CD4-positive, alpha-beta T cell (primary cell): Measurements from ENCODE around the gene ASL. TPM values are rescaled to one million over a fixed set of nuclear protein-coding genes. Genes with fewer than 3 reads are reported as not detected.

Source experiments
- ATAC-seq: fragments of 200-7000 bp; cut with Tn5 transposase; one replicate; pipeline ENCODE4 v1.10.0; 2022; ENCODE audit warnings: mild to moderate bottlenecking; ENCODE audit not compliant: poor library complexity
- CTCF ChIA-PET: fragments of 350-600 bp; sonication (Branson Sonifier 250); formaldehyde crosslinking; loops from one replicate; lab custom pipeline; 2021; ENCODE audit warnings: antibody characterized with exemption, inconsistent platforms; lab: Charles Lee
- POLR2A ChIA-PET: fragments of 350-600 bp; sonication (Branson Sonifier 250); formaldehyde crosslinking; loops from one replicate; lab custom pipeline; 2021; ENCODE audit warnings: antibody characterized with exemption, inconsistent platforms; lab: Charles Lee
- DNase-seq, 14 experiments: peaks; one replicate each; pipeline ENCODE4 v3.0.0-alpha.2; 2013 to 2020; ENCODE audit warnings: mixed read lengths in 2 of 14
- H3K27ac ChIP-seq, 2 donors: one replicate each; pipeline versions ENCODE4 v1.5.1 to v1.7.0; 2013; ENCODE audit warnings: low read length in 2 of 2, low read depth in 1 of 2, mild to moderate bottlenecking in 1 of 2
- H3K27me3 ChIP-seq, 2 experiments: 1 replicate in 1 of 2; 2 replicates in 1 of 2; pipeline versions ENCODE4 v1.6.1 to v1.7.0; 2013; ENCODE audit warnings: low read length in 2 of 2, control low read depth in 1 of 2, mild to moderate bottlenecking in 1 of 2, moderate library complexity in 1 of 2; ENCODE audit not compliant: insufficient read depth in 2 of 2, control insufficient read depth in 1 of 2
- H3K36me3 ChIP-seq: one replicate; pipeline ENCODE4 v1.6.1; 2013; ENCODE audit warnings: low read length, control low read depth; ENCODE audit not compliant: insufficient read depth
- H3K4me1 ChIP-seq: one replicate; pipeline ENCODE4 v1.6.1; 2013; ENCODE audit warnings: low read length, control low read depth; ENCODE audit not compliant: insufficient read depth
- H3K4me3 ChIP-seq: one replicate; pipeline ENCODE4 v1.5.1; 2013; ENCODE audit warnings: mild to moderate bottlenecking, low read length, moderate library complexity
- H3K9me3 ChIP-seq, 2 experiments: 1 replicate in 1 of 2; 2 replicates in 1 of 2; pipeline versions ENCODE4 v1.6.1 to v1.7.0; 2013; ENCODE audit warnings: low read length in 2 of 2, mild to moderate bottlenecking in 2 of 2, control low read depth in 1 of 2, moderate library complexity in 1 of 2; ENCODE audit not compliant: control insufficient read depth in 1 of 2, insufficient read depth in 1 of 2
- H3K27ac Mint-ChIP-seq: one replicate; pipeline ENCODE4 v1.8.0; 2020; ENCODE audit warnings: mixed read lengths
- H3K27me3 Mint-ChIP-seq: one replicate; pipeline ENCODE4 v1.8.0; 2021; ENCODE audit warnings: mixed read lengths
- H3K36me3 Mint-ChIP-seq: one replicate; pipeline ENCODE4 v1.8.0; 2021; ENCODE audit warnings: low read depth, mixed read lengths
- H3K4me1 Mint-ChIP-seq: one replicate; pipeline ENCODE4 v1.8.0; 2021; ENCODE audit warnings: low read depth, mixed read lengths
- H3K4me3 Mint-ChIP-seq: one replicate; pipeline ENCODE4 v1.8.0; 2020; ENCODE audit warnings: mild to moderate bottlenecking, mixed read lengths
- H3K9me3 Mint-ChIP-seq: one replicate; pipeline ENCODE4 v1.8.0; 2020; ENCODE audit warnings: mixed read lengths
- intact Hi-C, 2 experiments: fragments of 100-400 bp; cut with DNase I in 1 of 2; cut with micrococcal nuclease in 1 of 2; formaldehyde crosslinking; loops; one replicate each; pipeline versions ENCODE4 v1.15.1 to v1.9.0; 2023 to 2025; cut with DNase I, micrococcal nuclease
- total RNA-seq, 174 experiments: library from RNA in 2 of 174; stranded (reverse) in 2 of 174; gene quantifications; one replicate each; pipeline ENCODE4 v1.2.3 and lab custom pipeline; 2021 to 2026
- TF ChIP-seq, protein P1 (sequence below): fragments of 200-600 bp; IDR thresholded peaks from one replicate; pipeline ENCODE4 v1.8.0; 2022; ENCODE audit warnings: antibody characterized with exemption, mild to moderate bottlenecking

The ASL gene
- total RNA-seq, 2 experiments from 2014 or later: 11.2 to 12.3 TPM

DNA sequence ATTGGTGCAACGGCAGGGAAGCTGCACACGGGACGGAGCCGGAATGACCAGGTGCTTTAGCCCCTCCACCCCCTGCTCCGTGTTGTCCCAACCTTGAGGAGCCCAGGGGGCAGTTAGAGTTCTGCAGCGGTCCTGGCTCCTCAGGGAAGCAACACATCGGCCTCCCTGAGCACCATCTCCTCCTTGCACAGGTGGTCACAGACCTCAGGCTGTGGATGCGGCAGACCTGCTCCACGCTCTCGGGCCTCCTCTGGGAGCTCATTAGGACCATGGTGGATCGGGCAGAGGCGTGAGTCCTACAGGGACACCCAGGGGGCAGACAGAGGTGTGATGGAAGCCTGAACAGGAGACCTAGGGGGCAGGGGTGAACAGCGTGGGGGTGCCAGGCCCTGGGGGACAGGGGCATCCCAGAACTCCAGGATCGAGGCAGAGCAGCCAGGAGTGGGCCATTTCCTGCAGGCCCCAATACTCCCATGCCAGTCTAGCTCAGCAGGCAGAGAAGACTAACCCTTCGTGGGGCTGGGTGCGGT is 7.3 kb downstream of the ASL start:
- TF ChIP-seq, protein P1, sequence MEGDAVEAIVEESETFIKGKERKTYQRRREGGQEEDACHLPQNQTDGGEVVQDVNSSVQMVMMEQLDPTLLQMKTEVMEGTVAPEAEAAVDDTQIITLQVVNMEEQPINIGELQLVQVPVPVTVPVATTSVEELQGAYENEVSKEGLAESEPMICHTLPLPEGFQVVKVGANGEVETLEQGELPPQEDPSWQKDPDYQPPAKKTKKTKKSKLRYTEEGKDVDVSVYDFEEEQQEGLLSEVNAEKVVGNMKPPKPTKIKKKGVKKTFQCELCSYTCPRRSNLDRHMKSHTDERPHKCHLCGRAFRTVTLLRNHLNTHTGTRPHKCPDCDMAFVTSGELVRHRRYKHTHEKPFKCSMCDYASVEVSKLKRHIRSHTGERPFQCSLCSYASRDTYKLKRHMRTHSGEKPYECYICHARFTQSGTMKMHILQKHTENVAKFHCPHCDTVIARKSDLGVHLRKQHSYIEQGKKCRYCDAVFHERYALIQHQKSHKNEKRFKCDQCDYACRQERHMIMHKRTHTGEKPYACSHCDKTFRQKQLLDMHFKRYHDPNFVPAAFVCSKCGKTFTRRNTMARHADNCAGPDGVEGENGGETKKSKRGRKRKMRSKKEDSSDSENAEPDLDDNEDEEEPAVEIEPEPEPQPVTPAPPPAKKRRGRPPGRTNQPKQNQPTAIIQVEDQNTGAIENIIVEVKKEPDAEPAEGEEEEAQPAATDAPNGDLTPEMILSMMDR: no peak
- CTCF ChIA-PET: no interaction called here
- H3K4me1 ChIP-seq: no peaks in the 10 kb centered on the region
- peaks cover 13% of the 10 kb centered on the region for H3K36me3 ChIP-seq
- H3K27ac ChIP-seq: no peak overlapping the region
- Mint-ChIP-seq H3K36me3 (peaks cover 11% of the 10 kb centered on the region), H3K4me3 (no peak overlapping the region), H3K27ac (no peak overlapping the region), H3K27me3 (no peaks in the 10 kb centered on the region), H3K4me1 (peaks cover under 1% of the 10 kb centered on the region), H3K9me3 (no peaks in the 10 kb centered on the region)
- intact Hi-C loops: no loop called here
- no peak overlapping the region for H3K4me3 ChIP-seq
- no peak for DNase-seq
- H3K9me3 ChIP-seq: no peaks in the 10 kb centered on the region
- H3K27me3 ChIP-seq: no peaks in the 10 kb centered on the region
- POLR2A ChIA-PET: no interaction called here
- no peak for ATAC-seq

DNA sequence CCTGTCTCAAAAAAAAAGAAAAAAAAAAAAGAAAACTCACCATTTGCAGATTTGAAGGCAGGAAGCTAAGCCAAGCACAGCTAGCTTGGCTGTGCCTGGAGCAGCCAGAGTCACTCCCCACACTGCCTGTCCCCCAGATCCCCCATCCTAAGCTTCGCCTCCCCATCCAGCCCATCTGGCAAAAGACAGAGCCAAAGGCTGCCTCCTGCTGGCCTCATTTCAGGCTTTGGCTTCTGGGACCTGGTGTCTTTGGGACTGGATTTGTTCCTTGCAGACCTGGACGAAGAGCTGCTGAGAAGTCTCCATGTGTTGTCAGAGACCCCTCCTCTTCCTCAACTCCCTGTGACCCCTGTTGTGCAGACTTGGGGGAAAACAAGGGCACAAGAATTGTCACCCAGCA is 8.1 kb downstream of the ASL start:
- CTCF ChIA-PET: no interaction called here

DNA sequence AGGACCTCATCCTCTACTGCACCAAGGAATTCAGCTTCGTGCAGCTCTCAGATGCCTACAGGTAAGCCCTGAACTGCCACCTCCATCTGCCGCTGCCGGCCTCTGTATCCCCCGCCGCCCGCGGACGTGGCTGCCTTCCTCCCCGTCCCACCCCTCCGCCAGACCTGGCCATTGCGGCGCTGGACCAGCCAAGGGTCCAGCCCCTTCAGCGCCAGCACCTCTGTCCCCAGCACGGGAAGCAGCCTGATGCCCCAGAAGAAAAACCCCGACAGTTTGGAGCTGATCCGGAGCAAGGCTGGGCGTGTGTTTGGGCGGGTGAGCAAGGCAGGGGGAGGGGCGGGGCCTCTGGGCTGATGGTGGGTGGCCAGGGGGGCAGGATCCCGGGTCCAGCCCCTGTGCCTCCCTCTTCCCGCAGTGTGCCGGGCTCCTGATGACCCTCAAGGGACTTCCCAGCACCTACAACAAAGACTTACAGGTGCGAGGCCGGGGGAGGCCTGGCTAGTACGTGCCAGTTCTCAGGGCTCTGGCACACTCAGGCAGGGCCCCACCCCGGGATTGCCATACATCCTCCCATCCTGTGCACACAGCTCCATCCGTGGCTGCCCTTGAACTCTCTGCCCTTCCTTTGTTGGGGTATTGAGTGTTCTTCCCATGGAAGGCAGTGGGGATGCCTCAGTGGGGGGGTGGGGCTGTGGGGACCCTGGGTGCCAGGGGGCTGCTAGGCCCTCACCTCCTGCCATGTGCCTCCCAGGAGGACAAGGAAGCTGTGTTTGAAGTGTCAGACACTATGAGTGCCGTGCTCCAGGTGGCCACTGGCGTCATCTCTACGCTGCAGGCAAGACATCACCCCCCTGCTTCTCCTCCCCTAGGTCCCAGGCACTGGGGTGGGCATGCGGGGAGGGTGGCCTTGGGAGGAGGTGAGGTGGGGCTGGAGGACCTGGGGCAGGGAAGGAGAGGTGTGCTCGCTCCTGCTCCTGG is 13.5 kb downstream of the ASL start:
- Mint-ChIP-seq H3K4me3 (no peak overlapping the region), H3K9me3 (no peaks in the 10 kb centered on the region), H3K4me1 (no peaks in the 10 kb centered on the region), H3K27me3 (no peaks in the 10 kb centered on the region), H3K36me3 (no peaks in the 10 kb centered on the region), H3K27ac (no peak overlapping the region)
- Histone ChIP-seq H3K27ac (no peak overlapping the region), H3K27me3 (no peaks in the 10 kb centered on the region), H3K4me3 (no peak overlapping the region), H3K4me1 (no peaks in the 10 kb centered on the region), H3K36me3 (peaks cover 4% of the 10 kb centered on the region), H3K9me3 (no peaks in the 10 kb centered on the region)
- CTCF ChIA-PET: no interaction called here
- no peak for ATAC-seq
- intact Hi-C loops: no loop called here
- TF ChIP-seq, protein P1: no peak
- POLR2A ChIA-PET: no interaction called here
- DNase-seq: no peak

More for the DNA sequence above, 8.1 kb downstream of the ASL start:
- intact Hi-C loops: no loop called here
- Histone ChIP-seq H3K36me3 (peaks cover 13% of the 10 kb centered on the region), H3K27me3 (no peaks in the 10 kb centered on the region), H3K4me1 (no peaks in the 10 kb centered on the region), H3K9me3 (no peaks in the 10 kb centered on the region), H3K4me3 (no peak overlapping the region), H3K27ac (no peak overlapping the region)
- no peaks in the 10 kb centered on the region for H3K27me3 Mint-ChIP-seq
- H3K36me3 Mint-ChIP-seq: peaks cover 11% of the 10 kb centered on the region
- POLR2A ChIA-PET: no interaction called here
- no peak overlapping the region for H3K4me3 Mint-ChIP-seq
- no peaks in the 10 kb centered on the region for H3K9me3 Mint-ChIP-seq
- no peak for DNase-seq
- TF ChIP-seq, protein P1: no peak
- H3K27ac Mint-ChIP-seq: no peak overlapping the region
- no peak for ATAC-seq
- H3K4me1 Mint-ChIP-seq: no peaks in the 10 kb centered on the region
